OCI-LY1 (cell line): Measurements from ENCODE around the gene ST3GAL4.

Experiments
- EZH2 ChIP-seq: fragments of 200-600 bp; sonication (generic), shearing (Covaris generic); IDR thresholded peaks from 2 replicates; pipeline ENCODE4 v1.8.0; 2017; ENCODE audit warnings: borderline replicate concordance, mixed run types, mild to moderate bottlenecking, antibody characterized with exemption, low read length, moderate library complexity, mixed read lengths
- TF ChIP-seq, protein P1 (sequence below): fragments of 200-600 bp; sonication (generic), shearing (Covaris generic); IDR thresholded peaks from 2 replicates; pipeline ENCODE4 v1.5.1; 2017; ENCODE audit warnings: mild to moderate bottlenecking, antibody characterized with exemption, low read length, moderate library complexity, mixed read lengths

DNA sequence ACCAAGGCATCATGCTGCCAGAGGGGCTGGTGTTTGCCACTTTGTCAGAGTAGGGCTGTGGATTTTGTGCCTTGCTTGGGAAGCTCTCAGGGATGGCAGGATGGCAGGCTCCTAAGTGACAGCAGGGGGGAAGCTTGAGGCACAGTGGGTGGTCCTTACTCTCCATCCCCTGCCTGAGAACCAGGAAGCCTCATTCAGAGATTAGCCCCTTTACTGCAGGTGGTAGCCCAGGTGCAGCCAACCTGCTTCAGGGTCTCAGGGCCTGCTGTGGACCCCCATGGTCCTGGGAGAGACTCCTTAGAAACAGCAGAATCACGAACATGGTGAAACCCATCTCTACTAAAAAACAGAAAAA is 8.9 kb upstream of the ST3GAL4 start:
- TF ChIP-seq, protein P1, sequence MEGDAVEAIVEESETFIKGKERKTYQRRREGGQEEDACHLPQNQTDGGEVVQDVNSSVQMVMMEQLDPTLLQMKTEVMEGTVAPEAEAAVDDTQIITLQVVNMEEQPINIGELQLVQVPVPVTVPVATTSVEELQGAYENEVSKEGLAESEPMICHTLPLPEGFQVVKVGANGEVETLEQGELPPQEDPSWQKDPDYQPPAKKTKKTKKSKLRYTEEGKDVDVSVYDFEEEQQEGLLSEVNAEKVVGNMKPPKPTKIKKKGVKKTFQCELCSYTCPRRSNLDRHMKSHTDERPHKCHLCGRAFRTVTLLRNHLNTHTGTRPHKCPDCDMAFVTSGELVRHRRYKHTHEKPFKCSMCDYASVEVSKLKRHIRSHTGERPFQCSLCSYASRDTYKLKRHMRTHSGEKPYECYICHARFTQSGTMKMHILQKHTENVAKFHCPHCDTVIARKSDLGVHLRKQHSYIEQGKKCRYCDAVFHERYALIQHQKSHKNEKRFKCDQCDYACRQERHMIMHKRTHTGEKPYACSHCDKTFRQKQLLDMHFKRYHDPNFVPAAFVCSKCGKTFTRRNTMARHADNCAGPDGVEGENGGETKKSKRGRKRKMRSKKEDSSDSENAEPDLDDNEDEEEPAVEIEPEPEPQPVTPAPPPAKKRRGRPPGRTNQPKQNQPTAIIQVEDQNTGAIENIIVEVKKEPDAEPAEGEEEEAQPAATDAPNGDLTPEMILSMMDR, result no peak
- no peak for TF ChIP-seq EZH2
